Suprapubic skin (tissue), 3 donors: Measurements from ENCODE around the gene FUZ.

ENCODE experiments used
- CTCF ChIP-seq, 2 donors: fragments of 200-600 bp in 1 of 2; fragments of 450-650 bp in 1 of 2; sonication (generic) in 1 of 2; IDR thresholded peaks; one replicate each; pipeline ENCODE4 v1.5.1; 2016 to 2019; ENCODE audit warnings: antibody characterized with exemption in 2 of 2, mild to moderate bottlenecking in 1 of 2, moderate library complexity in 1 of 2
- POLR2A ChIP-seq, 2 donors: fragments of 450-650 bp; IDR thresholded peaks; one replicate each; pipeline ENCODE4 v1.6.1; 2017; ENCODE audit warnings: antibody characterized with exemption in 2 of 2, mild to moderate bottlenecking in 2 of 2, moderate library complexity in 2 of 2

DNA sequence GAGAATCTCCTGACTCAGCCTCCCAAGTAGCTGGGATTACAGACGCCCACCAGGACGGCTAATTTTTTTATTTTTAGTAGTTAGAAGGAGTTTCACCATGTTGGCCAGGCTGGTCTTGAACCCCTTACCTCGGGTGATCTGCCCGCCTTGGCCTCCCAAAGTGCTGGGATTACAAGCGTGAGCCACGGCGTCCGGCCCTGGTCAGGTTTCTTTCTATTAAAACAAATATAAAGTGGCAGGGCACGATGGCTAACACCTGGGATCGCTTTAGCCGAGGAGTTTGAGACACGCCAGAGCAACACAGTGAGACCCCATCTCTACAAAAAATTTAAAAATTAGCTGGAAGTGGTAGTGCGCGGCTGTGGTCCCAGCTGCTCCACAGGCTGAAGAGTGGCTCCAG is 3.5 kb upstream of the FUZ start:
- TF ChIP-seq POLR2A (IDR thresholded peaks at IDR 0.05) (no peak), CTCF (IDR thresholded peaks at IDR 0.05) (no peak)
